ENCODE data around the gene IGHMBP2. TPM values are rescaled to one million over a fixed set of nuclear protein-coding genes. Genes with fewer than 3 reads are reported as not detected.

Gene IGHMBP2
- total RNA-seq, 5 donors from 2014 or later (not counting 1 experiment from before 2014, with no cell fraction given), result 33.5 to 59.8 (median 37.0) TPM

DNA sequence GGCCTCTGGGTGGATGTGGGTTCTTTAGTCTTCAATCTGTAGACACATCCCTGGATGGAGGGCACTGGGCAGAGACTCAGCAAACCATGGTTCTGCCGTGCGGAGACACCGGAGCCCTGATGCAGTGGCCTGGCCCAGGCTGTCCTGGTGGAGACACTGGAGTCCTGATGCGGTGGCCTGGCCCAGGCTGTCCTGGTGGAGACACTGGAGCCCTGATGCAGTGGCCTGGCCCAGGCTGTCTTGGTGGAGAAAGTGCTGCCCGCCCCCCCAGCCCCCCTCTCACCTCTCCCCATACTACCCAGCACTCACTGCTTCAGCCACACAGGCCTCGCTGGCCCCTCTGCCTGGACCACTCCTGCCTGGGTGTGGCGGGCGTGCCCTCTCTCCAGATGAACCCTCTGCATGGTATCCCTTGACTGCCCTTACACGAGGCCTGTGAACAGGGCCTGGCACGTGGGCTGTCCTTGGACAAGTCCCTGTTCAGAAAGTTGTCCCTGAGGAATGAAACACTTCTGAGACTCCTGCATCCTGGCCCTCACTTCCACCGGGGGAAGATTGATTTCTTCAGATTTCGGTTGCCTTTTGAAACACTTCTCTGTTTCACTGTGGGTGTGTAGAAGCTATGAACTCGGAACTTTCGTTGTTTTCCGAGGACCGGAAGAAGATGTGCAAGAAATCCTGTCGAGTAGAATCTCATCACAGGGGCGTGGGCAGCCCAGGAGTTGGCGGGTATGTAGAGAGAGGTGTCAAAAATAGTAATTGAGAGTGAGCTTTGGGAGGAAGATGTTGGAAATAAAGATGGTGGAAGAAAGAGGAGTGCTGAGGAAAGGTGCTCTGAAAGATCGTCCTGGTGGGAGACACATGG is 26.2 kb downstream of the IGHMBP2 start:
- Histone ChIP-seq H3K9me3 (no peaks in the 10 kb centered on the region), H3K36me3 (ENCODE audit: control insufficient read depth in 2 of 2, extremely low read depth in 1 of 2, insufficient read depth in 1 of 2, low read length in 1 of 2) (peaks cover 23 to 68% of the 10 kb centered on the region in 2 donors), H3K27me3 (replicated peaks in 1 of 2; ENCODE audit: control insufficient read depth in 2 of 2, extremely low read depth in 1 of 2, insufficient read depth in 2 of 2, low read length in 1 of 2) (no peaks in the 10 kb centered on the region), H3K27ac (ENCODE audit: low read length) (no peak overlapping the region), H3K4me3 (ENCODE audit: control insufficient read depth in 1 of 2, extremely low read depth in 1 of 2, low read length in 1 of 2) (no peak overlapping the region), H3K4me1 (ENCODE audit: control insufficient read depth in 1 of 2, extremely low read depth in 1 of 2, insufficient read depth in 2 of 2, low read length in 2 of 2) (no peaks in the 10 kb centered on the region)
- H3K4me3 Mint-ChIP-seq, result no peak overlapping the region
- DNase-seq, result no peak
- 93% methylated on average over 18 of the region's 20 CpGs for WGBS (ENCODE audit: insufficient coverage)
- H3K9me3 Mint-ChIP-seq, result peaks cover 6 to 7% (median 7%) of the 10 kb centered on the region in 3 donors
- ChIA-PET CTCF (no interaction called here), POLR2A (no interaction called here)
- peaks cover 53% of the 10 kb centered on the region for H3K36me3 Mint-ChIP-seq
- H3K4me1 Mint-ChIP-seq, result no peaks in the 10 kb centered on the region
- no peaks in the 10 kb centered on the region for H3K27me3 Mint-ChIP-seq
- no peak for ATAC-seq (replicated peaks in 1 of 4)
- H3K27ac Mint-ChIP-seq, result no peak overlapping the region

DNA sequence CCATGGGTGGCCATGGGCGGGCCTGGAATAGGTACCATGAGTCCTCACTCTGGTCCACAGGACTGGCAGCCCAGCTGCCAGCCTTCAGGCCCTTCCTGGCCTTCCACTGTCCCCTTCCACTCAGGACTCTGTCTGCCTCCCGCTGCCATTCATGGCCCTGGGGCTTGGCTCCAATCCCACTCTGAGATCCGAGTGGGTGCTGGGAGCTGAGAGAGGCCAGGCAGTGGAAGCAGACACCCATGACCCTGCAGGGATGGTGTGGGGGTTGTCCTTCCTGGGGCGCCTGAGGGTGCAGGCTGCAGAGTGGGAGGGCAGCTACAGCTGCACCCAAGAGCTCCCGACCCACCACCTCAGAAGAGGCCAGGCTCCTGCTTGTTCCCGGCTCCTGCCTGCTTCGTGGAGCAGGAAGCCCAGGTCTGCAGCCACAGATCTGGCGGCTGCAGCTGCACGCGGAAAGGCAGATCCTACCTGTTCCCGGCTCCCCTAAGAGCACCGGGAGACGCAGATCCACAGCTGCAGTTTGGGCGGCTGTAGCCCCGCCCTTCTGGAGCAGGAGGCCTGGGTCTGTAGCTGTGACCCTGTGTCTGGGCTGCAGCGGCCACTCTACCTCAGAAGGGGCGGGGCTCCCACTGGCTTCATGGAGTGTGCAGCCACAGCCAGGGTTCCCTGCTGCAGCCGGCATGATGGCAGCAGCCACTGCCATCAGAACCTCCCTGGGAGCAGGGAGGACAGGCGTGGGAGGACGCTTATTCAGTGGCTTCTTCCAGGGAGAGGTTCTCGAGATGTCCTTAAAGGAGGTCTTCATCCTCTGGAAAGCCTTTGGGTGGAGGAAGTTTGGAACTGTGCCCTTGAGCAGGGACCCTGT is 27.5 kb downstream of the IGHMBP2 start:
- no peaks in the 10 kb centered on the region for H3K4me1 Mint-ChIP-seq
- ATAC-seq (replicated peaks in 1 of 4) (no peak), DNase-seq (no peak)
- H3K9me3 Mint-ChIP-seq, result no peaks in the 10 kb centered on the region
- no peak overlapping the region for H3K27ac Mint-ChIP-seq
- no peaks in the 10 kb centered on the region for H3K27me3 Mint-ChIP-seq
- H3K4me3 Mint-ChIP-seq, result no peak overlapping the region
- ChIA-PET CTCF (no interaction called here), POLR2A (no interaction called here)
- Histone ChIP-seq H3K36me3 (ENCODE audit: control insufficient read depth in 2 of 2, extremely low read depth in 1 of 2, insufficient read depth in 1 of 2, low read length in 1 of 2) (peaks cover 25 to 66% of the 10 kb centered on the region in 2 donors), H3K27me3 (replicated peaks in 1 of 2; ENCODE audit: control insufficient read depth in 2 of 2, extremely low read depth in 1 of 2, insufficient read depth in 2 of 2, low read length in 1 of 2) (no peaks in the 10 kb centered on the region), H3K27ac (ENCODE audit: low read length) (no peak overlapping the region), H3K4me3 (ENCODE audit: control insufficient read depth in 1 of 2, extremely low read depth in 1 of 2, low read length in 1 of 2) (no peak overlapping the region), H3K9me3 (no peaks in the 10 kb centered on the region), H3K4me1 (ENCODE audit: control insufficient read depth in 1 of 2, extremely low read depth in 1 of 2, insufficient read depth in 2 of 2, low read length in 2 of 2) (no peaks in the 10 kb centered on the region)
- 95% methylated on average over 19 of the region's 21 CpGs for WGBS (ENCODE audit: insufficient coverage)
- peaks cover 49% of the 10 kb centered on the region for H3K36me3 Mint-ChIP-seq

DNA sequence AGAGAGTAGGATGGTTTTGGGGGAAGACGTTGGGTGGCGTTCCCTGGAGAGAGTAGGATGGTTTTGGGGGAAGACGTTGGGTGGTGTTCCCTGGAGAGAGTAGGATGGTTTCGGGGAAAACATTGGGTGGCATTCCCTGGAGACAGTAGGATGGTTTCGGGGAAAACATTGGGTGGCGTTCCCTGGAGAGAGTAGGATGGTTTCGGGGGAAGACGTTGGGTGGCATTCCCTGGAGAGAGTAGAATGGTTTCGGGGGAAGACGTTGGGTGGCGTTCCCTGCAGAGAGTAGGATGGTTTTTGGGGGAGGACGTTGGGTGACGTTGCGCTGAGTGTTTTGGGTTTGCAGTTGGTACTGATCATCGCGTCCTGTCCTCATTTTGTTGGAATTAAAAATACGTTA is 28.2 kb downstream of the IGHMBP2 start:
- Histone ChIP-seq H3K9me3 (no peaks in the 10 kb centered on the region), H3K27me3 (replicated peaks in 1 of 2; ENCODE audit: control insufficient read depth in 2 of 2, extremely low read depth in 1 of 2, insufficient read depth in 2 of 2, low read length in 1 of 2) (no peaks in the 10 kb centered on the region), H3K4me1 (ENCODE audit: control insufficient read depth in 1 of 2, extremely low read depth in 1 of 2, insufficient read depth in 2 of 2, low read length in 2 of 2) (no peaks in the 10 kb centered on the region), H3K36me3 (ENCODE audit: control insufficient read depth in 2 of 2, extremely low read depth in 1 of 2, insufficient read depth in 1 of 2, low read length in 1 of 2) (peaks cover 25 to 71% of the 10 kb centered on the region in 2 donors), H3K4me3 (ENCODE audit: control insufficient read depth in 1 of 2, extremely low read depth in 1 of 2, low read length in 1 of 2) (no peak overlapping the region), H3K27ac (ENCODE audit: low read length) (no peak overlapping the region)
- DNase-seq (no peak), ATAC-seq (replicated peaks in 1 of 4) (no peak)
- ChIA-PET CTCF (no interaction called here), POLR2A (no interaction called here)
- no peaks in the 10 kb centered on the region for H3K9me3 Mint-ChIP-seq
- WGBS (ENCODE audit: insufficient coverage), result 99% methylated on average over 12 of the region's 17 CpGs
- no peak overlapping the region for H3K27ac Mint-ChIP-seq
- H3K27me3 Mint-ChIP-seq, result no peaks in the 10 kb centered on the region
- H3K4me1 Mint-ChIP-seq, result no peaks in the 10 kb centered on the region
- peaks cover 47% of the 10 kb centered on the region for H3K36me3 Mint-ChIP-seq
- no peak overlapping the region for H3K4me3 Mint-ChIP-seq

DNA sequence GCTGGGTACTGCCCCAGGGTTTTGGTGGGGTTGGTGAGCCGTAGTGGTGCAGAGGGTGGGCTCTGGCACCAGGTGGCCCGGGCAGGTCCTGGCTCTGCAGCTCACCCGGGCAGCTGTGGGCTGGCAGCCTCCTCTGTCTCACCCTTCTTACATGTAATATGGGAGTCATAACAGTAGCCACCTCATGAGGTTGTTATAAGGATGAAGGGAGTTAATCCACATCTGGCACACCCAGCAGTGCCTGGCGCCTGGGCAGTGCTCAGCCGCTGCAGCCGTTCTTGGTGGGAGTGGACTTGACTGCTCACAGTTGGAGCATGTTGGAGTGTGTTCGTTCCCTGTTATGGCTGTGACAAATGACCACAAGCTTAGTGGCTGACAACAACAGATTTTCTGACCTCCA is 28.7 kb downstream of the IGHMBP2 start:
- Histone ChIP-seq H3K27ac (ENCODE audit: low read length) (no peak overlapping the region), H3K4me1 (ENCODE audit: control insufficient read depth in 1 of 2, extremely low read depth in 1 of 2, insufficient read depth in 2 of 2, low read length in 2 of 2) (no peaks in the 10 kb centered on the region), H3K27me3 (replicated peaks in 1 of 2; ENCODE audit: control insufficient read depth in 2 of 2, extremely low read depth in 1 of 2, insufficient read depth in 2 of 2, low read length in 1 of 2) (no peaks in the 10 kb centered on the region), H3K9me3 (no peaks in the 10 kb centered on the region), H3K36me3 (ENCODE audit: control insufficient read depth in 2 of 2, extremely low read depth in 1 of 2, insufficient read depth in 1 of 2, low read length in 1 of 2) (peaks cover 23 to 76% of the 10 kb centered on the region in 2 donors), H3K4me3 (ENCODE audit: control insufficient read depth in 1 of 2, extremely low read depth in 1 of 2, low read length in 1 of 2) (no peak overlapping the region)
- Mint-ChIP-seq H3K27ac (no peak overlapping the region), H3K36me3 (peaks cover 42% of the 10 kb centered on the region), H3K4me1 (no peaks in the 10 kb centered on the region), H3K4me3 (no peak overlapping the region), H3K27me3 (no peaks in the 10 kb centered on the region), H3K9me3 (no peaks in the 10 kb centered on the region)
- CTCF ChIA-PET, result no interaction called here
- POLR2A ChIA-PET, result no interaction called here
- no peak for DNase-seq
- WGBS (ENCODE audit: insufficient coverage), result 98% methylated on average over 4 of the region's 7 CpGs
- ATAC-seq (replicated peaks in 1 of 4), result no peak

DNA sequence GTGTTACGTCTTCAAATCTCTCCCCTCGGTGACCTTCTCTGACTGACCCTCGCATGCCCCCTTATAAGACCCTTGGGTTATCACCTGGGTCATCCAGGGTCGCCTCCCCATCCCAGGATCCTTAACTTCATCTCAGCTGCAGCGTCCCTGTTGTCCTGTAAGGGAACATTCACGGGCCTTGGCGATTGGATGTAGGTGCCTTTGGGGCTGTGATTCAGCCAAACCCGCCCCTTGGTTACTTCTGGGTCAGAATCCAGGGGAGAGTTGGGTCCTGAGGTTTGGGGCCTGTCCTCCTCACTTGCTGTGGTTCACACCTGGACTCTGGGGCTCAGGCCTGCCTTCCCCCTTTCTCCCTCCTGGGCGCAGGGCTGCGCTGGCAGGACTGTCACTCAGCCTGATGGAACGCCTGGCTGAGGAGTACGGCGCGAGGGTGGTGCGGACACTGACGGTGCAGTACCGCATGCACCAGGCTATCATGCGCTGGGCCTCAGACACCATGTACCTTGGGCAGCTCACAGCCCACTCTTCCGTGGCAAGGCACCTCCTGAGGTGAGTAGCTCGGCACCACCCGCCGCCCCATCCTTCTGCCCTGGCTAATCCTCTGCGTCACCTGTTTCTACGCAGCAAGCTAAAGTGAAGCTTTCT is 29.4 kb downstream of the IGHMBP2 start:
- ATAC-seq (replicated peaks in 1 of 4), result no peak
- DNase-seq, result no peak
- Mint-ChIP-seq H3K27ac (no peak overlapping the region), H3K4me1 (no peaks in the 10 kb centered on the region), H3K27me3 (no peaks in the 10 kb centered on the region), H3K9me3 (no peaks in the 10 kb centered on the region), H3K4me3 (no peak overlapping the region), H3K36me3 (peaks cover 38% of the 10 kb centered on the region)
- CTCF ChIA-PET, result interaction anchor here in 1 of 2 donors (0.6 kb wide), 1 partner anchor 168 kb away, joined by 3 read pairs; no protein-coding TSS in a partner anchor
- 98% methylated on average over 21 of the region's 24 CpGs for WGBS (ENCODE audit: insufficient coverage)
- POLR2A ChIA-PET, result no interaction called here
- H3K27me3 ChIP-seq (replicated peaks in 1 of 2; ENCODE audit: control insufficient read depth in 2 of 2, extremely low read depth in 1 of 2, insufficient read depth in 2 of 2, low read length in 1 of 2), result no peaks in the 10 kb centered on the region
- no peaks in the 10 kb centered on the region for H3K9me3 ChIP-seq
- peaks cover 23 to 76% of the 10 kb centered on the region in 2 donors for H3K36me3 ChIP-seq (ENCODE audit: control insufficient read depth in 2 of 2, extremely low read depth in 1 of 2, insufficient read depth in 1 of 2, low read length in 1 of 2)
- H3K27ac ChIP-seq (ENCODE audit: low read length), result no peak overlapping the region
- H3K4me3 ChIP-seq (ENCODE audit: control insufficient read depth in 1 of 2, extremely low read depth in 1 of 2, low read length in 1 of 2), result no peak overlapping the region
- H3K4me1 ChIP-seq (ENCODE audit: control insufficient read depth in 1 of 2, extremely low read depth in 1 of 2, insufficient read depth in 2 of 2, low read length in 2 of 2), result no peaks in the 10 kb centered on the region

DNA sequence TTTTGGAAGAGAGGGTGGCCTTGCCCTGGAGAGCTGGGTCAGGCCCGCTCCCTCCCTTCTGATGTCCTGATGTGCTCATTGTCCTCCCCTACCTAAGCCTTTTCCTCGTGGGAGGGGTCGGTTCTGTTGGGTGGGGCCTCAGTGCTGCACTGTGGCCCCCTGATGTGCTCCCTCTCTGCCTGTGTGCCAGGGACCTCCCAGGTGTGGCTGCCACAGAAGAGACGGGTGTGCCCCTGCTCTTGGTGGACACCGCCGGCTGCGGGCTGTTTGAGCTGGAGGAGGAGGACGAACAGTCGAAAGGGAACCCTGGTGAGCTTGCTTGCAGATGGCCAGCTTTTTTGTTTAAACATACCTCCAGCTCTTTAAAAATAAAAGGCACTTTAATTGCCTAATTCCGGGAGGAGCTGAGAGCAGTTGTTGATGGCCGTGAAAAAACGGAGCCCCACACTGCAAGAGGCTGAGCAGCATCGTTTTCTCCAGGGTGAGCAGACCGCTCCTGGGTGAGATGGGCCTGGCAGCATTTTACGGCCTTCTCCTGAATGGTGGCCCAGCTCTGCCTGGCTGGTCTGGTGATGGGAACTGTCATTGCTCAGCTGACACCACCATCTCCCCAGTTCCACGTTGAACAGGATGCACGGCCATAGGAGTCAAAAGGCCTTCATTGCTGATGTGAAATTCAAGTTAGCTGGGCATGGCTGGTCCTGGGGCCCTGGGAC is 30.1 kb downstream of the IGHMBP2 start:
- no peak overlapping the region for H3K27ac ChIP-seq (ENCODE audit: low read length)
- ATAC-seq (replicated peaks in 1 of 4) (no peak), DNase-seq (no peak)
- H3K4me3 ChIP-seq (ENCODE audit: control insufficient read depth in 1 of 2, extremely low read depth in 1 of 2, low read length in 1 of 2), result no peak overlapping the region
- Mint-ChIP-seq H3K27me3 (no peaks in the 10 kb centered on the region), H3K4me3 (no peak overlapping the region), H3K4me1 (no peaks in the 10 kb centered on the region), H3K27ac (no peak overlapping the region), H3K9me3 (no peaks in the 10 kb centered on the region), H3K36me3 (peaks cover 38% of the 10 kb centered on the region)
- no peaks in the 10 kb centered on the region for H3K9me3 ChIP-seq
- H3K4me1 ChIP-seq (ENCODE audit: control insufficient read depth in 1 of 2, extremely low read depth in 1 of 2, insufficient read depth in 2 of 2, low read length in 2 of 2), result no peaks in the 10 kb centered on the region
- H3K27me3 ChIP-seq (replicated peaks in 1 of 2; ENCODE audit: control insufficient read depth in 2 of 2, extremely low read depth in 1 of 2, insufficient read depth in 2 of 2, low read length in 1 of 2), result no peaks in the 10 kb centered on the region
- H3K36me3 ChIP-seq (ENCODE audit: control insufficient read depth in 2 of 2, extremely low read depth in 1 of 2, insufficient read depth in 1 of 2, low read length in 1 of 2), result peaks cover 23 to 79% of the 10 kb centered on the region in 2 donors
- WGBS (ENCODE audit: insufficient coverage), result 96% methylated on average over 8 of the region's 17 CpGs
- ChIA-PET POLR2A (no interaction called here), CTCF (no interaction called here)

Measured in T-cell (primary cell).